ENCODE data around the gene CORO1C. TPM values are rescaled to one million over a fixed set of nuclear protein-coding genes. Genes with fewer than 3 reads are reported as not detected.
"Not testable (repeated sequence)": the region's sequence is repeated elsewhere in the genome, so short reads cannot be mapped to it uniquely, and the experiment has no call there.

The CORO1C gene
- total RNA-seq, 1 donor from 2014 or later, result 190 TPM

DNA sequence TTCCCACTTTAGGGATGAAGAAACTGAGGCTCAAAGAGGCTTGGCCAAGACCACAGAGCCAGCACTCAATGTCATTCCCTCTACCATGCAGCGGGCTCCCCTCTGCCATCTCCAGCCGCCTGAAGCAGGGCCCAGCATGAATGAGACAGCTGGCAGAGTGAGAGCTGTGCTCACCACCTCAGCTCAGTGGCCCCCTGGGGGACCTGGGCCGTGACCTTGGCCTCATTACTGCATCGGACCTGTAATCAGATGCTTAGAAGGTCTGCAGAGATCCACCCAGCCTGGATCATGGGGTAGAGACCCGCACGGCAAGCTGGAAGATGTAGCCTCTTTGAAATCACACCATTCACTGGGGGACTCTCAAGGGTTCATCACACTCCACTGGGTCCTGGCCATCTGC lies 22.7 kb upstream of the CORO1C start:
- DNase-seq (ENCODE audit: low read depth in 2 of 2), result no peak

DNA sequence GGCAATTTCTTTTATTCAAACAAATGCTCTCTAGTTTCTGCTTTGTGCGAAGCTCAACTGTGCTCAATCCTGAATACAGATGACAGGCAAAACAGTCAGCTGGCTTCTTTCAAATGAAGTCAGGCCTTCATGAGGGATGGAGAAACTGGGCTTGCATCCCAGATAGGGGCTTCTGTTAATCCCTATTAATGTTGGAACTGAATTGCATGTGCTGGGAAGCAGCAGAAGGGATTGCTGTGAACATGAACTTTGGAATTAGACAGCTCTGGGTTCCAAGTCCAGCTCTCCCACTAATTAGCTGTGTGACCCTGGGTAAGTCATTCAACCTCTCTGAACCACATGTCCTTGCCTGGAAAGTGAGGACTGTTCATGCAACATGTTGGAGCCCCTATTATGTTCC lies 21.1 kb upstream of the CORO1C start:
- DNase-seq (ENCODE audit: low read depth in 2 of 2), result no peak

DNA sequence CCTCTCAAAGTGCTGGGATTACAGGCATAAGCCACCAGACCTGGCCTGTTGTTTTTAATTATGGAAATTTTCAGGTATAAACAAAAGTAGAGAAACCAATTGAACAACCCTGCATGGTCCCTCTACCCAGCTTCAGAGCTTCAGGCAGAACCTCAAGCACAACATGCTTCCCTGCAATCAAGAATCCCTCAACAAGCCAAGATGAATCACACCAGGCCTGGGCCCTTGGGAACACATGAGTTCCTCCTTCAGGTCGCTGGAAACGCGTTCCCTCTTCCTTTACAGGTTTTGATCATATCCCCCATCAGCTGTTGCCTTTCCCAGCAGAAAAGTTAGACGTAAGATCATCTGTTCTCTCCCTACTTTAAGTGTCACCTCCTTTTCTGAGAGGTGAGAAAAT lies 20.5 kb upstream of the CORO1C start:
- no peak for DNase-seq (ENCODE audit: low read depth in 2 of 2)

DNA sequence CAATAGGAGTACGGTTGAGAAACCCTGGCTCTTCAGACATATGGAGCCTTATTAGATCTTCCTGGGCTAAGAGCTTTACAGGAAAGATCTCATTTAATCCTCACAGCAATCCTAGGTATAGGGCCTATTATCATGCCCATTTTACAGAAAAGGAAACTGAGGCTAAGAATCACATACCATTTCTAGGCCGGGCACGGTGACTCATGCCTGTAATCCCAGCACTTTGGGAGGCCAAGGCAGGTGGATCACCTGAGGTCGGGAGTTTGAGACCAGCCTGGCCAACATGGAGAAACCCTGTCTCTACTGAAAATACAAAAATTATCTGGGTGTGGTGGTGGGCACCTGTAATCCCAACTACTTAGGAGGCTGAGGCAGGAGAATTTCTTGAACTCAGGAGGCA lies 19.7 kb upstream of the CORO1C start:
- DNase-seq (ENCODE audit: low read depth in 2 of 2), result not testable (repeated sequence)

DNA sequence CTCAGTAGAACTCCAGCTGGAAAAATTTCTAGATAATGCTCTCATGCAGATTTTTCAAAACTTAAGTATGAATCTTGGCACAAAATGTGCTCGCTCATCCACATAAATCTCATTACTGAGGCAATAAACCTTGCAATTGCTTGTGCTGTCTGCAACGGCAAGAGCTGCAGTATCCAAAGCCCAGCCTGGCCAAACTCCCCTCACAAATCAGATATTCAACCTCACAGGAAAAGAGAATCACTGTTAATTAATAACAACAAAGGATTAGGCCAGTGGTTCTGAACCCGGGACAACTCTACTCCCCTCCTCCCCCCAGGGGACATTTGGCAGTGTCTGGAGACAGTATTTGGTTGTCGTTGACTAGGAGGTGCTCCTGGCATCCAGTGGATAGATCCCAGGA lies 19.2 kb upstream of the CORO1C start:
- no peak for DNase-seq (ENCODE audit: low read depth in 2 of 2)

DNA sequence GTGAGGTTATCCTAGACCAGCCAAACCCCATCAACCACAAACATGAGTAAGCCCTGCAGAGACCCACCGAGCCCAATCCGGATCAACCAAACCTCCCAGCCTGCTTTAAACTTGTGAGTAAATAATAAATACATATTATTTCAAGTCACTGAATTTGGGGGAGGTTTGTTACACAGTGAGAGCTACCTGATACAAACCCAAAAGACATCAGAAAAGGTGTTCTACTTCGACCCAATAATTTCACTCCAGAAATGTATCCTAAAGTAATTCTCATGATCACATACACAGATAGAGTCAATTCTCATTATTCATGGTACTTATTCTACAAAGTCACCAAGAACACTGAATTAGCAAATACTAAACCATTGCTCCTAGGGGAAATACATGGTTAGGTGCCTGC lies 16.2 kb upstream of the CORO1C start:
- no peak for DNase-seq (ENCODE audit: low read depth in 2 of 2)

DNA sequence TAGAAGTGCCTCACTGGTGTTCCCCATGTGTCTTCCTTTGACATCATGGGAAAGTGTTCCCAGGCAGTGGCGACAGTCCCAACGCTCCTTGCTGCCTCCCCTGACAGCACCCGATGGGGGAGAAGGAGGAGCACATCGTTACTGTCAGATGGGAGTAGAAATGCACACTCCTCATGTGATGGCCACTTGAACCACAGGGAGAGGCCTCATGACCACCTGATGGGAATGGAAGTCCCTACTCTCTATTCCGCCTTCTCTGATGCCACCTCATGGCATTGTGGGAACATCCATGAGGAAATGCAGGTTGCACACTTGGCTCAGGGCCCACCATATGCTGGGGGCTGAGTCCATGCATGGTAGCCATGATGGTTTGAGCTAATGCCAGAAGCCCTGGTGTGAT lies 14.3 kb upstream of the CORO1C start:
- DNase-seq (ENCODE audit: low read depth in 2 of 2), result peak in 1 of 2 donors; percentile 19

DNA sequence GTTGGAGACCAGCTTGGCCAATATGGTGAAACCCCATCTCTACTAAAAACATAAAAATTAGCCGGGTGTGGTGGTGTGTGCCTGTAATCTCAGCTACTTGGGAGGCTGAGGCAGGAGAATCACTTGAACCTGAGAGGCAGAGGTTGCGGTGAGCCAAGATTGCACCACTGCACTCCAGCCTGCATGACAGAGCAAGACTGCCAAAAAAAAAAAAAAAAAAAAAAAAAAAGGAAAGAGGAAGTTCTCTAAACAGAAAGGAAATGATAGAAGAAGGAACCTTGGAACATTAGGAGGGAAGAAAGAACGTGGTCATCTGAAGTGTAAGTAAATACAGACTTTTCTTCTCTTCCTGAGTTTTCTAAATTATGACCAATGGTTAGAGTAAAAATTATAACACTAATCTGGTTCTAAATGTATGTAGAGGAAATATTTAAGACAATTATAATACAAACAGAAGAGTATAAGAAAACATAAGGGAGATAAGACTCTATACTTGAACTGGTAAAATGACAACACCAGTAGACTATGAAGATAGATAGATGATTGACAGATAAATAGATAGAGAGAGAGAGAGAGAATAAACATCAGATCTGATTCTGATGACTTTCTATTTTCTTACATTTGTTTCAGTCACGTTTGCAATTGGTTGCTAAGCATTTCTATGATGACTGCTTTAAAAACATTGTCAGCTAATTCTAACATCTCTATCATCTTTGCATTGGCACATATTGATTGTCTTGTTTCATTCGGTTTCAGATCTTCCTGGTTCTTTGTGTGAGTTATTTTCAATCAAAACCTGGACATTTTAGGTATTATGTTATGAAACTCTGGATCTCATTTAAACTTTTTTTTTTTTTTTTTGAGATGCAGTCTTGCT lies 12.9 kb upstream of the CORO1C start:
- no peak for DNase-seq (ENCODE audit: low read depth in 2 of 2)

DNA sequence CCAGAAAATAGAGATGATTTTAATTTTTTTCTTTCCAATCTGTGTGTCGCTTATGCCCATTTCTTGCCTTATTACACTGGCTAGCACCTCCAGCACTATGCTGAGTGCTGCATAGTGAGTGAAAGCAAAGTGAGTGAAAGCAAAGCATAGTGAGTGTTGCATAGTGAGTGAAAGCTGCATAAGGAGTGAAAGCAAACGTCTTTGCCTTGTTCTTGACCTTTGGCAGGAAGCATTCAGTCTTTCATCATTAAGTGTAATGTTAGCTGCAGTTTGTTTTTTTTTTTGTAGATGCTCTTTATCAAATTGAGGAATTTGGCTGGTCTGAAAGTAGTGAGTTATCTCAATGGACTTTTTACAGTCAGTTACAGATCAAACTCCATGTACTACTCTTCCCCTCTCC lies 6.9 kb upstream of the CORO1C start:
- no peak for DNase-seq (ENCODE audit: low read depth in 2 of 2)

DNA sequence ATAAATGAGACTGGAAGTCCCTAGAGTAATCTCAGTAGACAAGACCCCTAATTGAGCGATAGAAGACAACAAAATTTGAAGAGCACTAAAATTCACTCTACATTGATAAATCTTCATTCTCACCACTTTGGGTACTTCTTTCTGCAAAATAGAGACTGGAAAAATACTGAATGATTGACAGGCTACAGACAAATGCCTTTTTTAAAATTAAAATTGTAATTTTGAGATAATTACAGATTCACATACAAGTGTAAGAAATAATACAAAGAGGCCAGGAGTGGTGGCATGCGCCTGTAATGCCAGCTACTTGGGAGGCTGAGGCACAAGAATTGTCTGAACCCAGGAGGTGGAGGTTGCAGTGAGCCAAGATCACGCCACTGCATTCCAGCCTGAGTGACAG lies 4.5 kb upstream of the CORO1C start:
- no peak for DNase-seq (ENCODE audit: low read depth in 2 of 2)

DNA sequence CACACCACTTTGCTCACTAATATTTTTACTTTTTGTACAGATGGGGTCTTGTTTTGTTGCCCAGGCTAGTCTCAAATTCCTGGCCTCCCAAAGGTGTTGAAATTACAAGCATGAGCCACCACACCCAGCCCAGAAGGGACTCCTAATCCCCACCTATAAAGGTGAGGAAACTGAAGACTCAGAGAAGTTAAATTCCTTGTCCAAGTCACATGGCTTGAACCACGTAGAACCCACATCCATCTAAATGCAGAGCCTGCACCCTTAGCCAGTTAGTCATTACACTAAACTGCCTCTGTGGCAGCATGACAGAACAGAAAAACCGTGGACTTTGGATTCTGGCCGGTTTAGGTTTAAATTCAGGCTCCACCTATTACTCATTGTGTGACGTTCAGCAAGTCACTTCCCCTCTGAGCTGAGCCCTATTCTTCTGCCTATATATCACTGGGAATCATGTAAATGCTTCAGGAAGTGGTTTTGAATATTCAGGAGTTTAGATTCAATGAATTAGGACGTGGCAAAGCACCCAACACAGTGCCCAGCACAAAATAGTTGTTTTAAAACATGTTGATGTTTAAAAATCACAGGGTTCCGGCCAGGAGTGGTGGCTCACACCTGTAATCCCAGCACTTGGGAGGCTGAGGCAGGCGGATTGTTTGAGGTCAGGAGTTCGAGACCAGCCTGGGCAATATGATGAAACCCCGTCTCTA lies 3.0 kb upstream of the CORO1C start:
- DNase-seq (ENCODE audit: low read depth in 2 of 2), result peak; percentile 71 to 75

DNA sequence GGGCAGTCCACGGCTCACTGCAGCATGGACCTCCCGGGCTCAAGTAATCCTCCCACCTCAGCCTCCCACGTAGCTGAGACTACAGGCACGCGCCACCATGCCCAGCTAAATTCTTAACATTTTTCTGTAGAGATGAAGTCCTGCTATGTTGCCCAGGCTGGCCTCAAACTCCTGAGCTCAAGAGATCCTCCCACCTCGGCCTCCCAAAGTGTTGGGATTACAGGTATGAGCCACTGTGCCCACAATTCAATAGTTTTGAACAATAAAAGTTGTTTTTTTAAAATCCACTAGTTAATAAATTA lies 1.9 kb upstream of the CORO1C start:
- DNase-seq (ENCODE audit: low read depth in 2 of 2), result not testable (repeated sequence)

DNA sequence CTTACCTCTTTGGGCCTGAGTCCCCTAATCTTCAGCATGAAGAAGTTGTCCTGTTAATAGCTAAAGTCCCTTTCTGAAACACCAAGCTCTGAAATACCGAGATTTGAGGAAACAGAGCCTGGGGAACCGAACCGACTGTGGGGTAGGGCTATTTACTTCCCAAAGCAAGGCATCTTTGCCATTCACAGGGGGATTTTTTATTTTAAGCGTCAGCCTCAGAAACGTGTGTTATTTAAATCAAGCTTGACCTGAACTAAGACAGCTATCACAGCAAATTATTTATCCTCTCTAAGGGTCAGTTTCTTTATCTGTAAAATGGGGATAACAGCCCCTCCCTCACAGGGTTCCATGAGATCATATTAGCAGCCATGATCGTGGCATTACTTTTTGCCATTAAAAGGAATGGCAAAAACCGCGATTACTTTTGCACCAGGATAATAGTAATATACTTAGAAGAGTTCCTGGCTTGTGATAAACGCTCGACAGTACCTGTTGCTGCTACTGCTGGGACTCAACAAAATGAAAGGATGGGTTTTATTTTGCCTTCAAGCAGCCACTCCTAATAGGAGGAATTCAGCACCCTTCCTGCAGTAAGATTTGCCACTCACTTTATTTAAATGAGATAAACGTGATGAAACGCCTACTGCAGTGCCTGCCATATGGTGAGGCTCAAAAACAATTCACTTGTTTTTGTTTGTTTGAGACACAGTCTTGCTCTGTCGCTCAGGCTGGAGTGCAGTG lies 1.3 kb upstream of the CORO1C start:
- no peak for DNase-seq (ENCODE audit: low read depth in 2 of 2)

DNA sequence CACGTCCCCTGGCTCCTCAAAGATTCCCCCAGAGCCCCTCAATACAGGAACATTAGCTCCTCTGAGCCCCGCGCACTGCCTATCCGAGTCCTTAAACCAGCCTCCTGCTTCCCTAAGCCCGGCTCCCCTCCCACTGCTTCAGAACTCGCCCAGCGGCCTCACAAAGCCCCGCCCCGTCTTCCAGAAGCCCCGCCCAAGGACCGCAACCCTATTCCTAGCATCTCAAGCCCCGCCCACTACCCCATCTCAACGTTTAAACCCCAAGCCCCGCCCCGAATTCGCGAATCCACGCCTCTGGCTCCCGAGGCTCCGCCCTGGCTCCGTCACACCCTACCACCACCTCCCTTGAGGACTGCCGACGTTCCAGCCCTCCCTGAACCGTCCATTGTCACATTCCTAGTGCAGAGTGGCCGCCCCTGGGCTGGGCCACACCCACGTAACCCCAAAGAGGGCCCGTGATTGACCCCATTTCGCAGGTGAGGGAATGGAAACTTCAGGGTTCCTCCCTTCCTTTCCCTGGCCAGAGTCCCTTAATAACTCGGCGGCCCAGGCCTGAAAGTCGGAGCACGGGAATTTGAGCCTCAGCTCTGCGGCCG lies 646 bp upstream of the CORO1C start:
- DNase-seq (ENCODE audit: low read depth in 2 of 2), result peak; percentile 95 to 98

DNA sequence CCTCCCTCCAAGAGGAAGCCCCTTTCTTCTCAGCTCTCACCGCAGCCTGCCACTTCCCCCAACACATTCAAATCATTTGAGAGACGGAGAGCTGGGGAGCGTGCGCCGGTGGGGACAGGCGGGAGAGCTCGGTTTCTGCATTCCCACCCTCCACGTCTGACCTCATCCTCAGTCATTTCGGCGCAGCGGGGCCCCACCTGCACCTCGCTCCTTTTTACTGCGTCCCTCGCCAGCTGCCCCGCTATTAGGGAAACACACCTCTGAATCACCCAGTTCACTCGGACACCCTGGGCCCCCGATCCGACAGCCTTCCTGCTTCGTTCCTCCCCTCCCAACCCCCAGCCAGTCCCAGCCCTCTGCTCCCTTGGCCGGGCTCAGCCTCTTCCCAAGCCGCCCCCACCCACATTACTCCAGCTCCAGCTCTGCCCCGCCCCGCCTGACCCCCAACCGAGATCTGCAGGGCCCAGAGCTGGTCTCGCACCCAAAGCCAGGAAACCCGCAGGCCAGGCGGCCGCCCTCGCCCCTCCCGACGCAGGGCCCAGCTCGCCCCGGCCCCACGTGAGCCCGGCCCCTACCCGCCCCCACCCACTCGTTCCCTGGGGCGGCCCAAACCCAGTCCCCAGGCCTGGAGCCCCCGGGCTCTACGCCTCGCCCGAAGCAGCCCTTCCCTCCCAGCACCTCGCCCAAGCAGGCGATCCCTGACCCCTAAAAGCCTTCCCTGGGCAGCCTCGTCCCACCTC lies 783 bp downstream of the CORO1C start:
- DNase-seq (ENCODE audit: low read depth in 2 of 2), result peak in 1 of 2 donors; percentile 81

DNA sequence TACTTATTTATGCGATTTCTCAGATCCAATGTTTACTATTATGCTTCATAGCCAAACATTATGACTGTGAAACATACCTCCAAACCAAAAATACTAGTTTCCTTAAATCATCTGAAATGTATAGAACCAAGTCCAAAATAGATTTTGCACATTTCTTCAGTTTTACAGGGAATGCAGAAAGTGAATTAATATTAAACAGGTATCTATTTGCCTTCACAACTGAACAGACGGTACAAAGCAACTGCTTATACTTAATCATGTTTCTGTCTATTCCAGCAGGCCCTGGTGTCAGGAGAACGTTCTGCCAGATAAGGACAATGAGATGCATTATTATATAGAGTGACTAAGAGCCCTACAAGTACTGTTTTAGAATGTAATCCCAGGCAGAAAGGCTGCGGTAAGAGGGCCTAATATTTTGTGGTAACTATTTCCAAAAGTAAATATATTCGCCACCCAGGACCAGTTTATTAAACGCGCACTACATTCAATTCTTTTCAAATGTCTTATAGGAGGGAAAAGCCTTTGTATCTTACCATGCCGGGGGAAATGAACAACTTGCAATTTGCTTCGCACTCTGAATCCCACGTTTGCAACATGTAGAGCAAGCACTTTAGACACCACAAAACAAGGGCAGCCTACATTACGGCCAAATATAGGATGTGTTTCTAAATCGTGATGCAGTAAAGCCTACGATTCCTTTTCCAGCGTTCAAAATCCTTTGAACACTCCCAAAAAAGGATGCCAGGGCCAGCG lies 1.5 kb downstream of the CORO1C start:
- peak in 1 of 2 donors; percentile 68 for DNase-seq (ENCODE audit: low read depth in 2 of 2)

DNA sequence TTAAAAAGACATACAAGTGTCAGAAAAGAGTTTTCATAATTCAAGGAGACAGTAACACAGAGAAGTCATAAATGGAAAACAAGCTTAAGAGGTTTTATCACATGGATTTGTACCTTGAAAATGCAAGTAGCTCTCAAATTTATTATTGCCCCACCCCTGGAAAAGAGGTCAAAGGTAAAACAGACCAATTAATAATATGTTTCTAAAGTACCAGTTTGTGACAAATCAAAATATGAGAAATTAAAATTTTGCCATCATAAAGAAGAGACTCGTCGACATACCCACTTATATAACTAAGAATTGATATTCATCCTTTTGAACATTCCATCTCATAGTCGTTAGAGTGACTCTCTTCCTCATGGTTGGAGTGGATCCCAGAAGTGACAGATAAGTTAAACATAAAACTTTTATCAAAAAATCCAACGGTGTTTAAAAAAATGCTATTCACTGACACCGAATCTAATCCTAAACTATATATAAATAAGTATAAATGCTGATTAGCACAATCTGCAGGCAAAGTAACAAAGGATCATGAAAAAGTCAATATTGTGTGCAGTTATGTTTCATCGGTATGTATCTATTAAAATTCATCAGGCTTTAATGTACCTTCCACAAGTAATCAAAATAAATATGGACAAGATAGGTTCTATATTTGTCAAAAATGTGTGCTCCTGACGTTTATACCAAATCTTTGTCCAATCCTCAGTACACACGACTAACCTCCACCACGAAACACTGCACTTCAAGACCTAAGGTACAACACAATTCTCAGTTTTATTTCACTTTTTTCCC lies 2.3 kb downstream of the CORO1C start:
- DNase-seq (ENCODE audit: low read depth in 2 of 2), result no peak

DNA sequence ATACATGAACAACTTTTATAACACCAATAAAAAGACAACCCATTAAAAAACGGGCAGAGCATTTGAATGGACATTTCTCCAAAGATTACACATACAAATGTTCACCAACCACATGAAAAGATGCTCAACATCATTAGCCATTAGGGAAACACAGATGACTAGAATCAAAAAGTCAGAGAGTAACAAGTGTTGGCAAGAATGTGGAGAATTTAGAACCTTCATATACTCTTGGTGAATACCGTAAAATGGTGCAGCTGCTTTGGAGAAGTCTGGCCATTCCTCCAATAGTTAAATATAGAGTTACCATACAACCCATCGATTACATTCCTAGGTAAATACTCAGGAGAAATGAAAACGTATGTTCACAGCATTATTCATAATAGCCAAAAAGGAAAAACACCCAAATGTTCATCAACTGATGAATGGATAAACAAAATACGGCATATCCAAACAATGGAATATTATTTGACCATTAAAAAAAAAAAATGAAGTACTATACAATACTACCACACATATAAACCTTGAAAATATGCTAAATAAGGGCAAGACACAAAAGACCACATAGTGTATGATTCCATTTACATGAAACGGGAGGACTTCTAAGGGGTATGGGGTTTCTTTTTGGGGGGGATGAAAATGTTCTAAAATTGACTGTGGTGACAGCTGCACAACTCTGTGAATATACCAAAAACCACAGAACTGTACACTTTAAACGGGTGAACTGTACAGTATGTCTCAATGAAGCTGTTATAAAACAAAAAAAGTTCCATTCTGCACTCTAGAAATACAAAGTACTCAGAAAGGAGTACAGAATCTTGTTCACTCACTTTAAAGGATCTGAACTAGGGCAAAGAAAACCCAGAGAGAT lies 3.2 kb downstream of the CORO1C start:
- no peak for DNase-seq (ENCODE audit: low read depth in 2 of 2)

DNA sequence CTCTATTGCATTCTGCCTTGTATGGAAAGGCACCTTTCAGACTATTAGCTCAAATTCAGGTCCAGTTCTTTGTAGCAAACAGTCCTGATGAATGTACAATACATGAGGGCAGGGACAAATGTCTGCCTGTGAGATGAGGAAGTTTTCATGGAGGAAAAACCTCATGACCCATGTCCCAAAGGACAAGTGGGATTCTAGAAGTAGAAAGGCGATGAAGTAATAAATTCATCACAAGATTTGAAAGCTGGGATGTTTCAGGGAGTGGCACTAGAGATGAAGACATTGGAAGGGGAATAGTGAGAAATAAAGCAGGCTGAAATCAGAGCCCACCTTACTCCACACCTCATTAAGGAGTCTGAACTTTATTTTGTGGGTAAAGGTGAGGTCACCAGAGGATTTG lies 4.2 kb downstream of the CORO1C start:
- DNase-seq (ENCODE audit: low read depth in 2 of 2), result no peak
